ENCODE results near the gene BRIP1. TPM values are rescaled to one million over a fixed set of nuclear protein-coding genes. Genes with fewer than 3 reads are reported as not detected.

Gene BRIP1
- total RNA-seq, 1 experiment from 2014 or later: 4.7 TPM

- Mint-ChIP-seq H3K27me3 (ENCODE audit: insufficient read depth, unreplicated experiment) (no peaks in the 10 kb centered on the region), H3K4me1 (ENCODE audit: insufficient read depth, unreplicated experiment) (no peaks in the 10 kb centered on the region), H3K4me3 (ENCODE audit: unreplicated experiment) (no peak overlapping the region), H3K9me3 (ENCODE audit: unreplicated experiment) (no peaks in the 10 kb centered on the region), H3K27ac (ENCODE audit: low read depth, unreplicated experiment) (no peak overlapping the region), H3K36me3 (ENCODE audit: insufficient read depth, unreplicated experiment) (no peaks in the 10 kb centered on the region)
- no peak for DNase-seq (ENCODE audit: unreplicated experiment)
- intact Hi-C loops (cut with micrococcal nuclease): no loop called here
- no TSS peak for BruUV-seq (replicated peaks)
- TF ChIP-seq CTCF (IDR thresholded peaks at IDR 0.05; ENCODE audit: unreplicated experiment): no peak
- CTCF ChIA-PET: interaction anchor here (1.0 to 1.5 kb wide), 2 partner anchors 191 to 192 kb away, joined by 3 to 5 read pairs; no protein-coding TSS in a partner anchor
- POLR2A ChIA-PET: no interaction called here
These were observed 218.2 kb downstream of the BRIP1 start for GRCh38 chr17:61644800-61645774.

GRCh38 chr17:61642768-61643167 is 220.6 kb downstream of the BRIP1 start:
- CTCF ChIA-PET: interaction anchor here (0.8 kb wide), 1 partner anchor 13 kb away, joined by 6 read pairs; no protein-coding TSS in a partner anchor
- TF ChIP-seq CTCF (IDR thresholded peaks at IDR 0.05; ENCODE audit: unreplicated experiment): no peak
- H3K4me1 Mint-ChIP-seq (ENCODE audit: insufficient read depth, unreplicated experiment): no peaks in the 10 kb centered on the region
- DNase-seq (ENCODE audit: unreplicated experiment): no peak
- intact Hi-C loops (cut with micrococcal nuclease): no loop called here
- H3K27me3 Mint-ChIP-seq (ENCODE audit: insufficient read depth, unreplicated experiment): no peaks in the 10 kb centered on the region
- POLR2A ChIA-PET: interaction anchor here (1.1 to 1.2 kb wide), 2 partner anchors 12 to 34 kb away, joined by 3 read pairs; no protein-coding TSS in a partner anchor
- no peaks in the 10 kb centered on the region for H3K36me3 Mint-ChIP-seq (ENCODE audit: insufficient read depth, unreplicated experiment)
- H3K9me3 Mint-ChIP-seq (ENCODE audit: unreplicated experiment): no peaks in the 10 kb centered on the region
- H3K27ac Mint-ChIP-seq (ENCODE audit: low read depth, unreplicated experiment): no peak overlapping the region
- H3K4me3 Mint-ChIP-seq (ENCODE audit: unreplicated experiment): no peak overlapping the region
- BruUV-seq (replicated peaks): no TSS peak

- intact Hi-C loops (cut with micrococcal nuclease): no loop called here
- Mint-ChIP-seq H3K36me3 (ENCODE audit: insufficient read depth, unreplicated experiment) (no peaks in the 10 kb centered on the region), H3K27ac (ENCODE audit: low read depth, unreplicated experiment) (no peak overlapping the region), H3K27me3 (ENCODE audit: insufficient read depth, unreplicated experiment) (no peaks in the 10 kb centered on the region), H3K9me3 (ENCODE audit: unreplicated experiment) (no peaks in the 10 kb centered on the region), H3K4me3 (ENCODE audit: unreplicated experiment) (no peak overlapping the region), H3K4me1 (ENCODE audit: insufficient read depth, unreplicated experiment) (no peaks in the 10 kb centered on the region)
- TF ChIP-seq CTCF (IDR thresholded peaks at IDR 0.05; ENCODE audit: unreplicated experiment): no peak
- ChIA-PET CTCF (interaction anchor here (0.8 kb wide), 1 partner anchor 14 kb away, joined by 6 read pairs; no protein-coding TSS in a partner anchor), POLR2A (no interaction called here)
- no peak for DNase-seq (ENCODE audit: unreplicated experiment)
- no TSS peak for BruUV-seq (replicated peaks)
These were observed 221.6 kb downstream of the BRIP1 start for GRCh38 chr17:61641715-61642114.

- no peak for DNase-seq (ENCODE audit: unreplicated experiment)
- TF ChIP-seq CTCF (IDR thresholded peaks at IDR 0.05; ENCODE audit: unreplicated experiment): no peak
- H3K4me1 Mint-ChIP-seq (ENCODE audit: insufficient read depth, unreplicated experiment): no peaks in the 10 kb centered on the region
- no peaks in the 10 kb centered on the region for H3K27me3 Mint-ChIP-seq (ENCODE audit: insufficient read depth, unreplicated experiment)
- BruUV-seq (replicated peaks): no TSS peak
- H3K27ac Mint-ChIP-seq (ENCODE audit: low read depth, unreplicated experiment): no peak overlapping the region
- H3K36me3 Mint-ChIP-seq (ENCODE audit: insufficient read depth, unreplicated experiment): no peaks in the 10 kb centered on the region
- CTCF ChIA-PET: interaction anchor here (1.5 kb wide), 1 partner anchor 196 kb away, joined by 7 read pairs; no protein-coding TSS in a partner anchor
- no peak overlapping the region for H3K4me3 Mint-ChIP-seq (ENCODE audit: unreplicated experiment)
- intact Hi-C loops (cut with micrococcal nuclease): no loop called here
- POLR2A ChIA-PET: no interaction called here
- no peaks in the 10 kb centered on the region for H3K9me3 Mint-ChIP-seq (ENCODE audit: unreplicated experiment)
These were observed 222.2 kb downstream of the BRIP1 start for GRCh38 chr17:61641084-61641483.
